Non-pigmented ciliary epithelial cell (primary cell): ENCODE measurements around the gene CHCHD1.
A peak's percentile ranks its signal among the peaks of the same experiment; 100 is the strongest.
"Not testable (repeated sequence)": the region's sequence is repeated elsewhere in the genome, so short reads cannot be mapped to it uniquely, and the experiment has no call there.

Experiments
- DNase-seq: peaks from one replicate; pipeline ENCODE4 v3.0.0-alpha.2; 2010; ENCODE audit warnings: low read depth

The CHCHD1 gene

GRCh38 chr10:73781879-73782748 is at the start of gene CHCHD1:
TSS of gene CHCHD1 (plus strand) at chr10:73782048. CDS start at chr10:73782076, 28 bp downstream.
- DNase-seq: peak; percentile 60

- no peak for DNase-seq
These were observed 49.4 kb upstream of the CHCHD1 start for GRCh38 chr10:73732426-73732825.

GRCh38 chr10:73732931-73733623 is 48.8 kb upstream of the CHCHD1 start:
- DNase-seq: no peak

- no peak for DNase-seq
These were observed 47.7 kb upstream of the CHCHD1 start for GRCh38 chr10:73734028-73734720.

DNA sequence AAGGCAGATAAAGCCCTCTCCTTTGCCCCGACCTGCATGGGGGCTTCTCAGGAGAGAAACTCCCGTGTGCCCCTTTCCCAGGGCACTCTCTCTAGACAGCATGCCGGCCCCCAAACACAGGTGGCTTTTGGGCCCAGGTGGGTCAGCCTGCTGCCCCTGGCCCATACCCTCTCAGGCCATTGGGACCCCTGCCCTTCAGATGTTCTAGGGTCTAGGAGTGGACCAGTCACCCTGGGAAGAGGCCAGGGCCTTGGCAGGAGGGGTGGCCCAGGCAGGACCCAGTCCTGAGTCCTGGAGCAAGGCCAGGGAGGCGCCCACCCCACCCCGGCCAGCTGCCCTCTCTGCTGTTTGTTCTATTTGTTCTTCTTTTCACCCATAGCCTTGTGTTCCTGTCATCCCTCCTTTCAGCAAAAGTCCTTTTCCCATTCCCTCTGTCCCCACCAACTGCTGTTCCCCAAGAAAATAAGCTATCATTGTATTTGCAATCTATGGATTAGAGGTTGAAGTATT is 47.0 kb upstream of the CHCHD1 start:
- no peak for DNase-seq

GRCh38 chr10:73740501-73741254 is 41.2 kb upstream of the CHCHD1 start:
- not testable (repeated sequence) for DNase-seq

GRCh38 chr10:73742454-73742734 is 39.5 kb upstream of the CHCHD1 start:
- DNase-seq: no peak

DNA sequence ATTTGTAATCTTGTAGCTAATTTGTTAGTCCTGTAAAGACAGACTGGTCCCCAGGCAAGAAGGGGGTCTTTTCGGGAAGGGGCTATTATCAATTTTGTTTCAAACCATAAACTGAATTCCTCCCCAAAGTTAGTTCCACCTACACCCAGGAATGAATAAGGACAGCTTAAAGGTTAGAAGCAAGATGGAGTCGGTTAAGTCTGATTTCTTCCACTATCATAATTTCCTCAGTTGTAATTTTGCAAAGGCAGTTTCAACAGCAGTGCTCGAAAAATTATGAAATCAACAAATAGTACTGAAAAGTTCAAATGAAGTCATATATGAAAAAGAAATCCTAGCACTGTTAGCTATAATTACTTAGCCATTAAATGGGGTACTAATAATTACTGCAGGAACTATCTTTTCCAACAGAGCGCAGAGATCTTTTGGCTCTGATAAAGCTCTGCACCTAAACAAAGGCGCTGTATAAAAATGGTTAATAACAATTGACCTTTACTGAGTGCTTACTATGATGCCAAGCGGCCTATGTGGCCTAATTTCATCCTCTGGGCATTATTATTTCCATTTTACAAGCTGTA is 38.4 kb upstream of the CHCHD1 start:
- no peak for DNase-seq

GRCh38 chr10:73743905-73744663 is 37.8 kb upstream of the CHCHD1 start, which contains the start of gene SEC24C:
TSS of gene SEC24C (plus strand) at chr10:73744372. CDS start at chr10:73746833, 2,461 bp downstream.
- DNase-seq: peak; percentile 78

DNA sequence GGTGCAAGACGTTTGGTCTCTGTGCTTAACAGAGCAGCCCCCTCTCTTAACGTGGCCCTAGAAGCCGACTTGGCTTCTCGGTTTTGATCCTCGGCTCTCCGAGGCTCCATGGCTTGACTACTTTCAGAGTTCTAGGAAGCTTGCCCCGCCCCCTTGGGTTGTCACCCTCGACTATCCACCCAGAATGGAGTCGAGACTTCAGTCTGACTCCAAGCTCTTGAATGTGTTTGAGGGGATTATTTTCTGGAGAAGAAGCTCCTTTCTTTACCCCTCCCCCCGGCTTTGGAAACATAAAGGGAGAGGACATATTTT is 37.2 kb upstream of the CHCHD1 start:
- no peak for DNase-seq

- no peak for DNase-seq
These were observed 35.1 kb upstream of the CHCHD1 start for GRCh38 chr10:73746721-73747120.

- no peak for DNase-seq
These were observed 31.0 kb upstream of the CHCHD1 start for GRCh38 chr10:73750819-73751218.

DNA sequence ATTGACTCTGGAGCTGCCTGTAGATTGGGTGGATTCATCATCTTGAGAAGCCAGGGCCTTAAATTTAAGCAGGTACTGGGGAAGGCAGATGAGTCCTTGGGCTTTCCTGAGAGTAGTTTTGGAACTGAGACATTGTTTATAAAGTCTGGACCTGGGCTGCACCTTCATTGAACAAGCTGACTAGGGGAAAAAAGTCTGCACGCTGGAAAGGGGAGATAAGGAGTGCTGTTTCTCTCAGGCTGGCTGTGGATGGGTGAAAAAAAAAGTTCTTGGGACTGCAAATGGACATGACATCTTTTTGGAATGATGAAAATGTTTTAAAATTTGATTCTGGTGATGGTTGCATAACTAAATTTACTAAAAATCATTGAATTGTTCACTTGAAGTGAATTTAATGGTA is 25.7 kb upstream of the CHCHD1 start:
- no peak for DNase-seq

- DNase-seq: no peak
These were observed 22.9 kb upstream of the CHCHD1 start for GRCh38 chr10:73758704-73759511.

GRCh38 chr10:73759512-73760115 is 22.2 kb upstream of the CHCHD1 start:
- DNase-seq: no peak

DNA sequence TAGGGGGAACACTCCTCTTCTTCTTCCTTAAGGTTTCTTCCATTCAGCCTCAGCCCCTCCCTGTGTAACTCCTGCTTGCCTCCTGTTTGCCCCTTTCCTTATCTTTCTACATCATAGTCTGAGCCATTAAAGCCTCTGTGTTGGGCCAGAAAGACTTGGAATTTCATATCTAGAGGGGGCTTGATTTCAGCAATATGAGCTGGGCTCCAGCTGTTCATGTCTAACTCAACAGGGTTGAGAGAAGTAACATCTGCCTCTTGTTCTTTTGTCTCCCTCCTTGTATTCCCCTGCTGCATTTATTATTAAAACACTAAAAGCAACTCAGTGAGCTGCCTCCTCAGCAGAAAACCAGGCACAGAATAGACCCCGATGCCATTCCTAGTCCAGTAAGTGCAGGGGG is 20.1 kb upstream of the CHCHD1 start:
- DNase-seq: no peak

GRCh38 chr10:73762915-73763314 is 18.9 kb upstream of the CHCHD1 start:
- no peak for DNase-seq

- no peak for DNase-seq
These were observed 18.5 kb upstream of the CHCHD1 start for GRCh38 chr10:73763343-73763742.

DNA sequence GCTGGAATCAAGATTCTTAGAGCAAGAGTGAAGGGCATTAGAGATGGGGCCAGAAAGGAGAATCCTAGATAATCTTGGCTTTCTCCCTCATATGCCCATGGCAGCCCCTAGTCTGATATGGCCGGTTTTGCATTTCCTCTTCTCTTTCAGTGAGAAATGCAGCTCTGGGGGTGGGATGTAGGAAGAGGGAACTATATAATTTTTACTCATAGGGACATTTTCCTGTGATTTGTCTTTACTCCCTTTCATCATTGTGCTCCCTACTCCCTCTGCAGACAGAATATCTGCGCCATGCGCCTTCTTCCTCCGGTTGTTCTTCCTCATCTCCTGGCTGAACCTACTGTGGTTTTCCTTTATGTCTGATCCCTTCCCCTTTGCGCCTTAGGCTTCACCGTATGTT is 16.8 kb upstream of the CHCHD1 start:
- DNase-seq: no peak

DNA sequence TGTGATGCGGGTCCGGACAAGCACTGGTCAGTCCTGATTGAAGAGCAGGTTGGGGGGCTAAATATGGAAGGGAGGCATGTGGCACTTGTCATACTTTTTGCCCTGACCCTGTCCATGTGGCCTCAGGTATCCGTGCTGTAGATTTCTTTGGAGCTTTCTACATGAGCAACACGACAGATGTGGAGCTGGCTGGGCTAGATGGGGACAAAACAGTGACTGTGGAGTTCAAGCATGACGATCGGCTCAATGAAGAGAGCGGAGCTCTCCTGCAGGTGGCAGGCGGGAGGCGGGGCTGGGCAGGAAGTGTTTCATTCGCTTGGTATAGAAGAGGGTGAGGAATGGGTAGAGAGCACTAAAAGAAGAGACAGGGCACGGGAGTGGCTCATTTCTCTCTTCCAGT is 13.0 kb upstream of the CHCHD1 start:
- no peak for DNase-seq
